ENCODE data around the gene TAP2.
"Not testable (repeated sequence)": the region's sequence is repeated elsewhere in the genome, so short reads cannot be mapped to it uniquely, and the experiment has no call there.

Gene TAP2

GRCh38 chr6:32838114-32838958, at the start of gene TAP2:
TAP2 (minus strand) TSS chr6:32838739; CDS start chr6:32838233, 506 bp downstream.
- DNase-seq: peak; percentile 98

GRCh38 chr6:32887616-32888015, 49.1 kb upstream of the TAP2 start:
- no peak for DNase-seq

- no peak for DNase-seq
Measured at GRCh38 chr6:32886681-32887383, 48.3 kb upstream of the TAP2 start.

GRCh38 chr6:32885698-32886286, 47.3 kb upstream of the TAP2 start:
- peak; percentile 42 for DNase-seq

GRCh38 chr6:32883789-32884188, 45.2 kb upstream of the TAP2 start:
- DNase-seq: no peak

GRCh38 chr6:32882879-32883250, 44.3 kb upstream of the TAP2 start:
- no peak for DNase-seq

GRCh38 chr6:32880962-32881361, 42.4 kb upstream of the TAP2 start:
- not testable (repeated sequence) for DNase-seq

GRCh38 chr6:32879691-32880090, 41.2 kb upstream of the TAP2 start:
- DNase-seq: peak; percentile 46

GRCh38 chr6:32876603-32877002, 38.1 kb upstream of the TAP2 start:
- DNase-seq: no peak

- not testable (repeated sequence) for DNase-seq
Measured at GRCh38 chr6:32873947-32874346, 35.4 kb upstream of the TAP2 start.

- DNase-seq: peak; percentile 84
Measured at GRCh38 chr6:32868257-32868788, 29.8 kb upstream of the TAP2 start.

GRCh38 chr6:32867554-32868256, 29.2 kb upstream of the TAP2 start:
- no peak for DNase-seq

- DNase-seq: no peak
Measured at GRCh38 chr6:32867022-32867477, 28.5 kb upstream of the TAP2 start.

GRCh38 chr6:32865724-32866443, 27.3 kb upstream of the TAP2 start:
- DNase-seq: no peak

- no peak for DNase-seq
Measured at GRCh38 chr6:32862725-32863124, 24.2 kb upstream of the TAP2 start.

GRCh38 chr6:32860674-32861073, 22.1 kb upstream of the TAP2 start:
- no peak for DNase-seq

GRCh38 chr6:32858194-32858593, 19.7 kb upstream of the TAP2 start:
- no peak for DNase-seq

GRCh38 chr6:32857156-32857891, 18.8 kb upstream of the TAP2 start:
- no peak for DNase-seq

- DNase-seq: no peak
Measured at GRCh38 chr6:32855467-32856174, 17.1 kb upstream of the TAP2 start.

- no peak for DNase-seq
Measured at GRCh38 chr6:32854376-32855178, 16.0 kb upstream of the TAP2 start.
